Endothelial cell (in vitro differentiated cells): ENCODE results near the gene ATOSA. TPM values are rescaled to one million over a fixed set of nuclear protein-coding genes. Genes with fewer than 3 reads are reported as not detected.
A peak's percentile ranks its signal among the peaks of the same experiment; 100 is the strongest.

Source experiments
- DNase-seq: peaks from one replicate; pipeline ENCODE4 v3.0.0; 2021; ENCODE audit warnings: low spot score
- H3K27ac Mint-ChIP-seq: one replicate; pipeline ENCODE4 v1.8.0; 2021; ENCODE audit warnings: mixed read lengths, inconsistent platforms; ENCODE audit not compliant: unreplicated experiment
- H3K27me3 Mint-ChIP-seq: one replicate; pipeline ENCODE4 v1.8.0; 2021; ENCODE audit warnings: mild to moderate bottlenecking, moderate library complexity, mixed read lengths, inconsistent platforms; ENCODE audit not compliant: unreplicated experiment
- H3K36me3 Mint-ChIP-seq: one replicate; pipeline ENCODE4 v1.8.0; 2021; ENCODE audit warnings: mild to moderate bottlenecking, low read depth, mixed read lengths, inconsistent platforms; ENCODE audit not compliant: unreplicated experiment
- H3K4me1 Mint-ChIP-seq: one replicate; pipeline ENCODE4 v1.8.0; 2021; ENCODE audit warnings: mild to moderate bottlenecking, mixed read lengths, inconsistent platforms; ENCODE audit not compliant: unreplicated experiment
- H3K4me3 Mint-ChIP-seq: one replicate; pipeline ENCODE4 v1.8.0; 2021; ENCODE audit warnings: mild to moderate bottlenecking, mixed read lengths, inconsistent platforms; ENCODE audit not compliant: unreplicated experiment
- H3K9me3 Mint-ChIP-seq: one replicate; pipeline ENCODE4 v1.8.0; 2021; ENCODE audit warnings: mixed read lengths, inconsistent platforms; ENCODE audit not compliant: unreplicated experiment
- total RNA-seq: library from RNA; stranded (reverse); fragmentation: NEBNext Ultra II Directional; extraction: Animal tissue kit (Norgen Biotek cat#: 25700); gene quantifications from one replicate; pipeline ENCODE4 v1.2.1, GENCODE V29; 2021; ENCODE audit not compliant: unreplicated experiment
- TF ChIP-seq, protein P1 (sequence below): fragments of 200-600 bp; sonication (generic); IDR thresholded peaks from one replicate; pipeline ENCODE4 v1.5.0; 2021; ENCODE audit warnings: antibody characterized with exemption; ENCODE audit not compliant: unreplicated experiment

The ATOSA gene
- total RNA-seq, 1 donor from 2014 or later, result 24.6 TPM

DNA sequence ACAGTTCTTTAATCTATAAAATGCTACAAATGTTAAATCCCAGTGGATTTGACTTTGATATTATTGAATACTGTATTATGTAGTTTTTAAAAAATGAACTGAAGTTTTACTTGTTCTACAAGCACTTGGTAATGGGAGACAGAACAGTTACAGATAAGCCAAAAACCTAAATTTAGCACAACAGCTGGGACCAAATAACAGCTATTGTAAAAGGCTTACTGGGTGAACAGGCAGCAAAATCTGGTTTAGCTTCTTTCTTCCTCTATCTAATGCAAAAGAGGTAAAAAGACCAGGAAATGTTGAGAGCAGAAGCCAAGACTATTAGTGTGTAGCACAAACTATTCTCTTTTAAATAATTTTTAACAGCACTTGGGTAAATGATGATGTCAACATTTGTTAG lies 1.6 kb upstream of the ATOSA start:
- Mint-ChIP-seq H3K4me3 (no peak overlapping the region), H3K27me3 (peaks cover 10% of the 10 kb centered on the region), H3K4me1 (peaks cover 5% of the 10 kb centered on the region)

DNA sequence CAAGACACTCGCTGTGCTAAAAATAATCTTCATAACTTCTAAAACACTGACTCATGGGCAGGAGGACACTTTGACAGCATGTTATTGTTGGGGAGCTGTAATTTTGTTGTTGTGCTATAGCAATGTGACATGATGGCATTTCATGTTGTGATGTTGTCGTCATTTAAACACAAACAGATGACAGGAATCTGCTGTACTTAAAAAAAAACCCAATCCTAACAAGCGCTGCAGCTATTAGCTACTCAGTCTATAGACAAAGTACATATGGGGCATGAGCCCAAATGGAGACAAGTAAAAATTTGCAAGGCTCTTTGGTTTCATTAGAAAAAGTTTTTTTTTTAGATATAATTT lies 828 bp upstream of the ATOSA start:
- H3K27ac Mint-ChIP-seq, result peak overlapping the region; percentile 82
- H3K9me3 Mint-ChIP-seq, result no peaks in the 10 kb centered on the region
- H3K4me1 Mint-ChIP-seq, result peaks cover 5% of the 10 kb centered on the region
- no peak for DNase-seq
- peaks cover 10% of the 10 kb centered on the region for H3K27me3 Mint-ChIP-seq
- peak overlapping the region; percentile 81 for H3K4me3 Mint-ChIP-seq
- TF ChIP-seq, protein P1, sequence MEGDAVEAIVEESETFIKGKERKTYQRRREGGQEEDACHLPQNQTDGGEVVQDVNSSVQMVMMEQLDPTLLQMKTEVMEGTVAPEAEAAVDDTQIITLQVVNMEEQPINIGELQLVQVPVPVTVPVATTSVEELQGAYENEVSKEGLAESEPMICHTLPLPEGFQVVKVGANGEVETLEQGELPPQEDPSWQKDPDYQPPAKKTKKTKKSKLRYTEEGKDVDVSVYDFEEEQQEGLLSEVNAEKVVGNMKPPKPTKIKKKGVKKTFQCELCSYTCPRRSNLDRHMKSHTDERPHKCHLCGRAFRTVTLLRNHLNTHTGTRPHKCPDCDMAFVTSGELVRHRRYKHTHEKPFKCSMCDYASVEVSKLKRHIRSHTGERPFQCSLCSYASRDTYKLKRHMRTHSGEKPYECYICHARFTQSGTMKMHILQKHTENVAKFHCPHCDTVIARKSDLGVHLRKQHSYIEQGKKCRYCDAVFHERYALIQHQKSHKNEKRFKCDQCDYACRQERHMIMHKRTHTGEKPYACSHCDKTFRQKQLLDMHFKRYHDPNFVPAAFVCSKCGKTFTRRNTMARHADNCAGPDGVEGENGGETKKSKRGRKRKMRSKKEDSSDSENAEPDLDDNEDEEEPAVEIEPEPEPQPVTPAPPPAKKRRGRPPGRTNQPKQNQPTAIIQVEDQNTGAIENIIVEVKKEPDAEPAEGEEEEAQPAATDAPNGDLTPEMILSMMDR, result no peak
- no peaks in the 10 kb centered on the region for H3K36me3 Mint-ChIP-seq

More for the DNA sequence above, 1.6 kb upstream of the ATOSA start:
- H3K36me3 Mint-ChIP-seq, result no peaks in the 10 kb centered on the region
- no peak for DNase-seq
- no peak overlapping the region for H3K27ac Mint-ChIP-seq
- TF ChIP-seq, protein P1, result no peak
- H3K9me3 Mint-ChIP-seq, result no peaks in the 10 kb centered on the region

DNA sequence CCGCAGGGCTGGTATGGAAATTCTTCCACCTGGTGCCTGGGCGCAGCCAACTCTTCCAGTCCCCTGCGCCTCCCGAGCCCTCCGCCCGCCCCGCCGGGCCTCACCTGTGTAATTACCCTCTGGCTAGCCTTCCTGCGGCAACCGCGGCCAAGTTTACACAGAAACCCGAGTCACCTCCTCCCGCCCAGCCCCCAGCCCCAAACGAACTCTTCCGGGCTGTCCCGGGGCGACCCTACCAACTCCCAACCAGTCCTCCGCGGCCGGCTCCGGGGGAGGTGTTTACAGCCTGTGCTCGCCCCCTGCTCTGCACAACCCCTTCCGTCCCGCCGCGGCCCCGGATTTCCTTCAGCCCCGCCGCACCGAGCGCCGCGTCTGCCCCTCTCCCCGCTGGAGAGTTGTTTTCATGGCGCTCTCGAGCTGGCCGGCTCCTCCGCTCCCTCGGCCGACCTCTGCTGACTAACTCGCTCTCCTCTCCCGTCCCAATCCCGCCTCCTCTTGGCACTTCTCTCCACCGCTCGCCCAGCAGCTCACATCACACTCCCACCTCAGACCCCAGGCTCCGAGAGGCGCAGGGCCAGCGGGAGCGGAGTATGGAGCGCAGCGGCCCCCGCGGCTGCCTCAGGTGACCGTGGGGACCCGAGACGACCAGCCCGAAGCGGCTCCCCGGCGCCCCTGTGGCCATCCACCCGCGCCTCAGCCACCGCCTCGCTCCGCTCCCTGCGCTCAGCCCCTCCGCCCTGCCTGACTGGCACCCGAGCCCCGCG lies 538 bp downstream of the ATOSA start:
- Mint-ChIP-seq H3K27ac (peak overlapping the region; percentile 99), H3K27me3 (peaks cover 10% of the 10 kb centered on the region), H3K9me3 (no peaks in the 10 kb centered on the region), H3K36me3 (no peaks in the 10 kb centered on the region), H3K4me3 (peak overlapping the region; percentile 99), H3K4me1 (peaks cover 5% of the 10 kb centered on the region)
- TF ChIP-seq, protein P1, result no peak
- DNase-seq, result peak; percentile 68

DNA sequence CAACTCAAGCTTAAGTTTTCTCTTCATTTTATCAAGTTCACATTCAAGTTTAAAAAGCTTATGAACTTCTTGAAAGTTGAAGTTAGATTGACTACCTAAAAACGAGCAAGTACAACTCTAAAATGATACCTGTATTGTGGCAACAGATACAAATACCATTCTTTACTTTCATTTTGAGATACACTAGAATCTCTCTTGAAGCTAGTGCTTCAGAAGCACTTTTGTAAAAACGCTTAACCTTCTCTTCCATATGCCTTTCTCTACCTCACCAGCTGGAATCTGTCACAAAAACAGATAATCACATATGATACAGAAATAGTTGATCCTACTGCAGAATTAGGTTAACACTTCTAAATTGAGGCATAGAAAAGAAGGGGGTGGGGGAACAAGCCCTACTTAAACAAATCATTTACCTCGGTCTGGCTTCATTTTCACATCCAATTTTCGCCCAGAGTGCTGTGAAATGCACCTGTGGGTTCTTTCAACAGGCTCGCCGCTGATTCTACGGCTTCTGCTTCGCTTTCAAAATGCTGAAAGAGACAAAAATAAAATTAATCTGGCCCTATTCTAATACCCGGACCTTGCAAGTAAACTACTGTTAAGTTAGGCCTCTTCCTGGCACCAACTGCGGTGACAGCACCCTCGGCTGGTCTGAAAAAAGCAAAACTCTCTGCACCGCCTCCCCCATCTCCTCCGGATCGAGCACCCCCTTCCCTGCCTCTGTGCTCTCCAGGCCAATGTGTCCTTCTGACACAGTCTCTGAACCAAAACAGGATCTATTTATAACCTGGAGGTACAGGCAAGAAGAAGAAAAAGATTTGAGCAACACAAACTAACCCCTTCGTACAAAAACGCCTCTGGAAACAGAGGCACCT lies 1.4 kb downstream of the ATOSA start:
- Mint-ChIP-seq H3K4me3 (peak overlapping the region; percentile 99), H3K9me3 (no peaks in the 10 kb centered on the region), H3K27me3 (peaks cover 10% of the 10 kb centered on the region), H3K36me3 (no peaks in the 10 kb centered on the region), H3K27ac (peak overlapping the region; percentile 99), H3K4me1 (peaks cover 5% of the 10 kb centered on the region)
- DNase-seq, result peak; percentile 29
- TF ChIP-seq, protein P1, result no peak

DNA sequence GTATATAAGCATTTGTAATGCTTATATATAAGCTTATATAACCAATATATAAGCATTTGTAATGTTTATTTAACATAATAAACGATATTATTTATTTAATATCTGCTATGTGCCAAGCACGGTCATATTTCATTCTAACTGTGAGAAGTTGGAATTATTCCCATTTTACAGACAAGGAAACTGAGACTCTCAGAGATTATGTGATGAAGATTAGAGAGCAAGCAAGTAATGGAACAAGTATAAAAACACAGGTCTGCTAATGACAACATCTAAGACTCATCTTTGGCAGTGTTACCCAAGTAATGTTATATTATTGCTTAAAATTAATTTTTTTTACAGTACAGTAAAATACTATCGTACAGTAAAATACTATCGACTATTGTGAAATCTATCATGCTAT lies 4.4 kb downstream of the ATOSA start:
- Mint-ChIP-seq H3K4me3 (no peak overlapping the region), H3K9me3 (no peaks in the 10 kb centered on the region), H3K4me1 (peaks cover 5% of the 10 kb centered on the region), H3K27me3 (peaks cover 10% of the 10 kb centered on the region), H3K36me3 (no peaks in the 10 kb centered on the region), H3K27ac (no peak overlapping the region)
- no peak for DNase-seq
- TF ChIP-seq, protein P1, result no peak
